Activated CD8-positive, alpha-beta memory T cell treated with anti-CD3 and anti-CD28 coated beads for 36 hours (primary cell): ENCODE data around the gene ZC3H7A. TPM values are rescaled to one million over a fixed set of nuclear protein-coding genes. Genes with fewer than 3 reads are reported as not detected.
"Not testable (repeated sequence)": the region's sequence is repeated elsewhere in the genome, so short reads cannot be mapped to it uniquely, and the experiment has no call there.

Experiments
- CTCF ChIA-PET: fragments of 350-600 bp; sonication (Branson Sonifier 250); formaldehyde crosslinking; loops from one replicate; lab custom pipeline; 2021; ENCODE audit warnings: antibody characterized with exemption; lab: Charles Lee
- POLR2A ChIA-PET: fragments of 350-600 bp; sonication (Branson Sonifier 250); formaldehyde crosslinking; loops from one replicate; lab custom pipeline; 2021; ENCODE audit warnings: antibody characterized with exemption; lab: Charles Lee
- total RNA-seq, 2 experiments: library from RNA; stranded (reverse); gene quantifications; one replicate each; pipeline ENCODE4 v1.2.3, GENCODE V29; 2021

The ZC3H7A gene
- total RNA-seq: 10 to 100 TPM; 50.6 to 52.0 TPM

GRCh38 chr16:11797166-11797956, at the start of gene ZC3H7A:
ZC3H7A (minus strand) TSS chr16:11797258; CDS start chr16:11782354, 14,904 bp downstream.
- CTCF ChIA-PET: interaction anchor here (0.6 to 3.1 kb wide), 22 partner anchors 9 to 1456 kb away, joined by 3 to 19 read pairs (median 4); partner anchors contain the start of genes RSL1D1 and TXNDC11
- POLR2A ChIA-PET: interaction anchor here (0.6 to 3.0 kb wide), 14 partner anchors 11 to 855 kb away, joined by 3 to 33 read pairs (median 4); partner anchors contain the start of genes DEXI, LITAF and TXNDC11

GRCh38 chr16:11844499-11844898, 47.4 kb upstream of the ZC3H7A start:
- POLR2A ChIA-PET: interaction anchor here (0.9 kb wide), 1 partner anchor 22 kb away, joined by 10 read pairs; no protein-coding TSS in a partner anchor
- CTCF ChIA-PET: no interaction called here

- ChIA-PET CTCF (interaction anchor here (0.5 kb wide), 1 partner anchor 117 kb away, joined by 4 read pairs; no protein-coding TSS in a partner anchor), POLR2A (interaction anchor here (0.9 kb wide), 1 partner anchor 8 kb away, joined by 4 read pairs; no protein-coding TSS in a partner anchor)
Measured at GRCh38 chr16:11843861-11844260, 46.8 kb upstream of the ZC3H7A start.

- CTCF ChIA-PET: interaction anchor here (0.5 kb wide), 1 partner anchor 118 kb away, joined by 4 read pairs; no protein-coding TSS in a partner anchor
- POLR2A ChIA-PET: interaction anchor here (0.9 kb wide), 1 partner anchor 8 kb away, joined by 4 read pairs; no protein-coding TSS in a partner anchor
Measured at GRCh38 chr16:11843206-11843605, 46.1 kb upstream of the ZC3H7A start.

GRCh38 chr16:11841026-11841425, 44.0 kb upstream of the ZC3H7A start:
- CTCF ChIA-PET: no interaction called here
- POLR2A ChIA-PET: interaction anchor here (0.6 kb wide), 1 partner anchor 24 kb away, joined by 3 read pairs; no protein-coding TSS in a partner anchor

GRCh38 chr16:11836650-11837244, 39.7 kb upstream of the ZC3H7A start:
- ChIA-PET POLR2A (no interaction called here), CTCF (no interaction called here)

- ChIA-PET CTCF (interaction anchor here (1.6 kb wide), 1 partner anchor 304 kb away, joined by 6 read pairs; no protein-coding TSS in a partner anchor), POLR2A (interaction anchor here (1.2 kb wide), 1 partner anchor 8 kb away, joined by 4 read pairs; no protein-coding TSS in a partner anchor)
Measured at GRCh38 chr16:11835891-11836649, 39.0 kb upstream of the ZC3H7A start.

- POLR2A ChIA-PET: interaction anchor here (0.7 to 1.2 kb wide), 2 partner anchors 8 to 38 kb away, joined by 4 read pairs; partner anchors contain the start of gene ZC3H7A
Measured at GRCh38 chr16:11835309-11835708, 38.3 kb upstream of the ZC3H7A start.

GRCh38 chr16:11833951-11834695, 37.1 kb upstream of the ZC3H7A start:
- CTCF ChIA-PET: interaction anchor here (1.6 kb wide), 1 partner anchor 302 kb away, joined by 6 read pairs; no protein-coding TSS in a partner anchor
- POLR2A ChIA-PET: interaction anchor here (0.7 kb wide), 1 partner anchor 37 kb away, joined by 4 read pairs; the partner anchor contains the start of gene ZC3H7A

More at GRCh38 chr16:11835309-11835708, 38.3 kb upstream of the ZC3H7A start:
- CTCF ChIA-PET: interaction anchor here (1.6 kb wide), 1 partner anchor 303 kb away, joined by 6 read pairs; no protein-coding TSS in a partner anchor

- ChIA-PET POLR2A (no interaction called here), CTCF (no interaction called here)
Measured at GRCh38 chr16:11828696-11829095, 31.6 kb upstream of the ZC3H7A start.

GRCh38 chr16:11825520-11826165, 28.6 kb upstream of the ZC3H7A start:
- POLR2A ChIA-PET, CTCF ChIA-PET: not testable (repeated sequence)

- POLR2A ChIA-PET: no interaction called here
- CTCF ChIA-PET: no interaction called here
Measured at GRCh38 chr16:11824362-11824761, 27.3 kb upstream of the ZC3H7A start.

- CTCF ChIA-PET: not testable (repeated sequence)
Measured at GRCh38 chr16:11823645-11824044, 26.6 kb upstream of the ZC3H7A start.

GRCh38 chr16:11819798-11820197, 22.7 kb upstream of the ZC3H7A start:
- ChIA-PET CTCF (no interaction called here), POLR2A (no interaction called here)

More at GRCh38 chr16:11823645-11824044, 26.6 kb upstream of the ZC3H7A start:
- POLR2A ChIA-PET: not testable (repeated sequence)

- CTCF ChIA-PET, POLR2A ChIA-PET: not testable (repeated sequence)
Measured at GRCh38 chr16:11818970-11819369, 21.9 kb upstream of the ZC3H7A start.

- POLR2A ChIA-PET: no interaction called here
- CTCF ChIA-PET: interaction anchor here (1.0 to 1.6 kb wide), 2 partner anchors 18 to 148 kb away, joined by 3 to 5 read pairs; partner anchors contain the start of gene SNN
Measured at GRCh38 chr16:11816123-11816522, 19.1 kb upstream of the ZC3H7A start.

GRCh38 chr16:11814800-11815199, 17.7 kb upstream of the ZC3H7A start:
- CTCF ChIA-PET: interaction anchor here (0.7 kb wide), 1 partner anchor 414 kb away, joined by 3 read pairs; no protein-coding TSS in a partner anchor
- POLR2A ChIA-PET: interaction anchor here (0.6 kb wide), 1 partner anchor 33 kb away, joined by 3 read pairs; no protein-coding TSS in a partner anchor
